ENCODE results near the gene IL1RAPL2.
"Not testable (repeated sequence)": the region's sequence is repeated elsewhere in the genome, so short reads cannot be mapped to it uniquely, and the experiment has no call there.

Gene IL1RAPL2

DNA sequence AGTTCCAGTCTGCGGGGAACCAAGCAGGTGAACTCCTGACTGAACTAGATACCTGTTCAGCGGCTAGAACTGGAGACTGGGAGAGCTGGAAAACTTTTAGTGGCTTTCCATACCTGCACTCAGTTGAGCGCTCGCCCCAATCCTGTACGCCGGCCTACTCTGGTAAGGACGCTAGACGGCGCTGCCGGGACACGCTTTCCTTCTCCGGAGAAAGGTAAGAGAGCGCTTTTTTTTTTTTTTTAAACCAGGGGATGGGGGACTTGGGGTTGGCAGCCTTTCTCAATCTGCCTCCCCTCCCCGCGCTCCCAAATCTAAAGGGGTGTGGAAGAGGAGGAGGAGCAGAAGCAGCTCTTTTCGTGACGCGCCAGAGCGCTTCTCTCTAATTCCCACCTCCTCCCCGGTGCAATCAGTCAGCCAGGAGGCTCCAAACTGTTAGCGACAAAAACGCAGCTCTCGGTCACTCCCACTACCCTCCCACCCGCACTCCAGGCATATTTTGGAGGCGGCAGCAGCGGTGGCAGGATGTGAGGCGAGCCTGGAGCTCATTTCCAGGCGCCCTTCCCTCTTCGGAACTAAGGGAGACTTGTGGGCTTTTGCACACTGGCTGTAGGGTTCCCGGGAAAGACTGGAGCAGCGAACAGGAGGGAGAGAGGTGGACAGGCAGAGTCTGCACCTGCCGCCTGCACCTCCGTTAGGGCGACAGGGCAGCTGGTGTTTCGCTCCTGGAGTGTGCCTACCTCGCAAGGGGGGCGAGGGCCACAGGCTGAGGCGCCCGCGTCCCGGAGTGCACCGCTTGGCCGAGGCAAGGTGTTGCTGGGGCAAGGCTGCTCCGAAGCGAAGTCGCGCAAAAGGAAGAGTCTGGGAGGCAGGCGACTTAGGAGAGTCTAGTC lies at the start of gene IL1RAPL2:
Gene IL1RAPL2 (plus strand): TSS at position 409 of the 890 bp plus-strand sequence.
- DNase-seq (ENCODE audit: low spot score), result peak; percentile 11

GRCh38 chrX:104522386-104522785 lies 43.6 kb upstream of the IL1RAPL2 start:
- no peak for TF ChIP-seq CTCF (IDR thresholded peaks at IDR 0.05; ENCODE audit: extremely low read depth, missing control alignments)
- no peak for DNase-seq (ENCODE audit: low spot score)

More for the DNA sequence above, at the start of gene IL1RAPL2:
- peak; percentile 22 for TF ChIP-seq CTCF (IDR thresholded peaks at IDR 0.05; ENCODE audit: extremely low read depth, missing control alignments)

DNA sequence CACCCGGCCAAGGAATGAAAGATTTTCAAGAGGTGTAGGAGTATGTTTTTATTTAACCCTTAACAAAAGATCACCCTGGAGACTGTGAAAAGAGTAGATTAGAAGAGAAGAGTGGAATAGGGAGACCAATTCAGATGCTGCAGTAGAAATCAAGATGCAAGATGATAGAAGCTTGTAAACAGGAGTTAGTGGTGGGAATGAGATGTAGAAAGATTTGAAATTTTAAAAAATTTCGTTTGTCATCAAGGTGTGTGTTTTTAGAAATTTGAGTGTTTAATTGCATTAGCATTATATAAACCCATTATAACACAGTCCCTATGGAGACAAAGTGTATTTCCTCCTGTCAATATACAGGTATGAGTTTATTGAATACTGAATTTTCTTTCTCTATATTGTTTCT lies 42.1 kb upstream of the IL1RAPL2 start:
- no peak for TF ChIP-seq CTCF (IDR thresholded peaks at IDR 0.05; ENCODE audit: extremely low read depth, missing control alignments)
- DNase-seq (ENCODE audit: low spot score), result no peak

- TF ChIP-seq CTCF (IDR thresholded peaks at IDR 0.05; ENCODE audit: extremely low read depth, missing control alignments), result no peak
- DNase-seq (ENCODE audit: low spot score), result no peak
Measured at GRCh38 chrX:104539081-104539480, 26.9 kb upstream of the IL1RAPL2 start.

- not testable (repeated sequence) for DNase-seq (ENCODE audit: low spot score)
Measured at GRCh38 chrX:104542447-104542846, 23.6 kb upstream of the IL1RAPL2 start.

DNA sequence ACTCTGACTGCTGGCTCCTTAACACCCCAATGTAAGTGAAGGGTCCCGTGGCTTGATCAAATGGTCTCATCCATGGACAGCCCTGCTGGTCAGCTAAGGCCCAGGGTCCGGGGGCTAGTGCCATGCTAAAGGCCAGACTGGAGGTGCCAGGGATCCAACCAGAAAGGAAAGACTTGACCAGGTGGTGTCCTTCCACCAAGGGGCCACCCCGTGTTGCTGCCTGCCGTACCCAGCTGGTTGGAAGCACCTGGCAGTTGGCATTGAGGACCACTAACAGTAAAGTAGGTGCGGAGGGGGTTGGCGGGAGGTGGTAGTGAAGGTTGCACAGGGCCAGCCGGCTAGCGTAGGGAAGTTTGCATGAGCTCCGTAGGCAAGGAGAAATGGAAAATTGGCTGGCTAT lies 1.7 kb upstream of the IL1RAPL2 start:
- no peak for TF ChIP-seq CTCF (IDR thresholded peaks at IDR 0.05; ENCODE audit: extremely low read depth, missing control alignments)
- no peak for DNase-seq (ENCODE audit: low spot score)

DNA sequence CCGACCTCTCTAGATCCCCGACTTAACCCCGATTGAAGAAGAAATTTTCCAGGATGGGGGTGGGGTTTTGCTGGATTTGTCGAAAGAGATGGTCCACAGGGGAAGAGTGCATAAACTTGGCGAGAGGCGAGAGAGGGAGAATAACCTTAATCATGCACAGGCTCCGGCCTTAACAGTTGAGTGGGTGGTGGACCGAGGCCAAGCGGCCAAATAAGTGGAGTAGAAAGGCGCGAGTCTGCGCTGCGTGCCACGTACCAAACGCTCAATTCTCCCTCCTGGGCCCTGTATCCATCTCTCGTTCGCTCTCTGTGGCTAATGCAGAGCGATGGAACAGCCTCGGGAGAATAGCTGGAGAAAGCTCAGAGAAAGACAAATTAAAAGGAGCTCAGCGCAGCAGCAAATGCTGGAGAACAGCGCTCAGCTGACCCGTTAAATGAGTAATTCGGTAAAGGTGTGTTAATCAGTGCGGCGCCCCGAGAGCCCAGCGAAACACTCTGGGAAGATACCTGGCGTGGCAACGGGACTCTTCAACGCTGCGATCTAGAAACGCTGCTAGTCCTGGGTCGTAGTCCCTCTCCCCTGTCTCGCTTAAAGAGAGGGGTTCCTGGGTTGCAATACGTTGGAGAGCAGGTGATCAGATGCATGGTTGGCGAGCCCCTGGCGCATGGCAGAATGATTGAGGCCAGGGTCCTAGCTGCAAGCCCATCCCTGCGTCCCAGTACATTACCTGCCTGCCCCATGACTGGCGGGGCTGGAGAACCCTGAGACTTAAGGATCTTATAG lies 887 bp upstream of the IL1RAPL2 start:
- no peak for DNase-seq (ENCODE audit: low spot score)
- no peak for TF ChIP-seq CTCF (IDR thresholded peaks at IDR 0.05; ENCODE audit: extremely low read depth, missing control alignments)
